Measurements from ENCODE around the gene HDDC2. TPM values are rescaled to one million over a fixed set of nuclear protein-coding genes. Genes with fewer than 3 reads are reported as not detected.

Gene HDDC2
- total RNA-seq, 4 donors from 2014 or later, result 66.9 to 85.3 (median 70.3) TPM

- no peak for TF ChIP-seq CTCF (IDR thresholded peaks at IDR 0.05; ENCODE audit: low read depth)
These were observed 37.9 kb upstream of the HDDC2 start for GRCh38 chr6:125339653-125340052.

- no peak for TF ChIP-seq CTCF (IDR thresholded peaks at IDR 0.05; ENCODE audit: low read depth)
These were observed 36.6 kb upstream of the HDDC2 start for GRCh38 chr6:125338381-125338780.

- TF ChIP-seq CTCF (IDR thresholded peaks at IDR 0.05; ENCODE audit: low read depth), result no peak
These were observed 35.9 kb upstream of the HDDC2 start for GRCh38 chr6:125337706-125338105.

- no peak for TF ChIP-seq CTCF (IDR thresholded peaks at IDR 0.05; ENCODE audit: low read depth)
These were observed 30.9 kb upstream of the HDDC2 start for GRCh38 chr6:125332664-125333063.

- TF ChIP-seq CTCF (IDR thresholded peaks at IDR 0.05; ENCODE audit: low read depth), result no peak
These were observed 23.8 kb upstream of the HDDC2 start for GRCh38 chr6:125325586-125325985.

GRCh38 chr6:125323376-125323775, 21.6 kb upstream of the HDDC2 start:
- no peak for TF ChIP-seq CTCF (IDR thresholded peaks at IDR 0.05; ENCODE audit: low read depth)

GRCh38 chr6:125316621-125317020, 14.9 kb upstream of the HDDC2 start:
- no peak for TF ChIP-seq CTCF (IDR thresholded peaks at IDR 0.05; ENCODE audit: low read depth)

All from subcutaneous adipose tissue (tissue), 4 donors.